Brain microvascular endothelial cell (primary cell): ENCODE data around the gene OSBP2.

ENCODE experiments used
- DNase-seq: peaks from one replicate; pipeline ENCODE4 v3.0.0-alpha.2; 2020
- H3K27ac ChIP-seq: fragments of 250-450 bp; sonication (Bioruptor Pico); 2 replicates; pipeline ENCODE4 v1.5.1; 2020; ENCODE audit warnings: mild to moderate bottlenecking, moderate library complexity
- H3K27me3 ChIP-seq: fragments of 250-450 bp; sonication (Bioruptor Pico); replicated peaks from 2 replicates; pipeline ENCODE4 v1.5.1; 2020; ENCODE audit warnings: mild to moderate bottlenecking
- H3K36me3 ChIP-seq: fragments of 250-450 bp; sonication (Bioruptor Pico); replicated peaks from 2 replicates; pipeline ENCODE4 v1.5.1; 2020; ENCODE audit warnings: mild to moderate bottlenecking
- H3K4me3 ChIP-seq: 2 replicates; pipeline ENCODE4 v1.5.1; 2011; ENCODE audit warnings: low read depth, mild to moderate bottlenecking, control low read depth, low read length, moderate library complexity
- CTCF ChIP-seq: IDR thresholded peaks from 2 replicates; pipeline ENCODE4 v1.5.1; 2011; ENCODE audit warnings: low read depth, mild to moderate bottlenecking, moderate library complexity, low read length, control low read depth, inconsistent platforms; ENCODE audit errors: missing control alignments
- in situ Hi-C: cut with HindIII; loops from 2 replicates; pipeline ENCODE4 v1.10.0; 2017; ENCODE audit warnings: low sequenced_read_pairs, low pct_ligation_motif_present

OSBP2 gene

DNA sequence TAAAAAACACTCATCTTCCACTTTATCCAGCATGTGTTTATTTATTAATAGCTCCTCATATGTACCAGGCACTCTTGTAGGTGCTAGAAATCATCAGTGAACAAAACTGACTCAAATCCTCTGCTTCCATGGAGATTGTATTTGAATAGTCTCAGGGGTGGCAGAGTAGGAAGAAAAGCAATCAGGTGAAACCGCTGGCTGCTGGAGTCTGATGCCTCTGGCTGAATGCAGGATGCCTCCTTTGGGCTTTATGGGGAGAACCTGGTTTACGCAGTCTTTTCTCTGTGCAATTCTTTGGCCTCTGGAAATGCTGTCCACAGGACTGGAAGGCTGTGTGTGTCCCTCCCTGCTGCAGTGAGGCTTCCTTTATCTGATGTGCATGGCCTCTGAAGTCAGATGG lies 12.8 kb upstream of the OSBP2 start:
- DNase-seq = no peak
- no peak for TF ChIP-seq CTCF
- H3K4me3 ChIP-seq = no peak overlapping the region
- H3K27me3 ChIP-seq = no peaks in the 10 kb centered on the region
- no peak overlapping the region for H3K27ac ChIP-seq
- H3K36me3 ChIP-seq = no peaks in the 10 kb centered on the region
- in situ Hi-C loops = no loop called here

DNA sequence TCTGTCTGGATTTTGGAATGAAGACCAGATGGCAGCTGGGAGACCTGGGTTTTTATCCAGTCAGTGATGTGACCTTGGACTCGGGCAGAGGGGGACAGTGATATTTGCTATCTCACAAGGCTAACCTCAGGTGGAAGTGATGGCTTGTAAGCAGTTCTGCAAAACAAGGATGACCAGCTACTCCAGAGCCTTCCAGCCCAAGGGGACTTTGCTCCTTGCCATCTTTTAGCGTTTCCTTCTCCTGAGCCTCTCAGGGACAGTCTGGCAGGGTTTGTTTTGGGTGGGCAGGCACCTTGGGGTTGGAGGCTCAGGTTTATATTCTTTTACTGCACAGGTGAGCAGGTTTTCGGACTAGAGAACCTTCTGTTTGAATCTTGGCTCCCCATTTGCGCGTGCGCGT lies 9.5 kb upstream of the OSBP2 start:
- TF ChIP-seq CTCF = no peak
- no peaks in the 10 kb centered on the region for H3K27me3 ChIP-seq
- no peaks in the 10 kb centered on the region for H3K36me3 ChIP-seq
- H3K4me3 ChIP-seq = no peak overlapping the region
- no peak overlapping the region for H3K27ac ChIP-seq
- DNase-seq = no peak
- in situ Hi-C loops = no loop called here

DNA sequence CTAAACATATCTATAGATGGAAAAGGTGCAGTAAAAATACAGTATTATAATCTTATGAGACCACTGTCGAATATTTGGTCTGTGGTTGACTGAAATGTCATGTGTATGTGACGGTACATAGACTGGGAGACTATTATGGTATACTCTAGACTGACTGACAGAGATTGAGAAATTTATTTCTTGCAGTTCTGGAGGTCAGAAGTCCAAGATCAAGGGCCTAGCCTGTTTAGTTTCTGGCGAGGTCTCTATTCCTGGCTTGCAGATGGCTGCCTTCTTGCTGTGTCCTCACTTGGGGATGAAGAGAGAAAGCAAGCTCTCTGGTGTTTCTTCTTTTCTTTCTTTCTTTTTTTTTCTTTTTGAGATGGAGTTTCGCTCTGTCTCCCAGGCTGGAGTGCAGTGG lies 7.3 kb upstream of the OSBP2 start:
- in situ Hi-C loops = no loop called here
- no peaks in the 10 kb centered on the region for H3K36me3 ChIP-seq
- H3K4me3 ChIP-seq = no peak overlapping the region
- H3K27me3 ChIP-seq = no peaks in the 10 kb centered on the region
- no peak for TF ChIP-seq CTCF
- no peak overlapping the region for H3K27ac ChIP-seq
- DNase-seq = no peak

DNA sequence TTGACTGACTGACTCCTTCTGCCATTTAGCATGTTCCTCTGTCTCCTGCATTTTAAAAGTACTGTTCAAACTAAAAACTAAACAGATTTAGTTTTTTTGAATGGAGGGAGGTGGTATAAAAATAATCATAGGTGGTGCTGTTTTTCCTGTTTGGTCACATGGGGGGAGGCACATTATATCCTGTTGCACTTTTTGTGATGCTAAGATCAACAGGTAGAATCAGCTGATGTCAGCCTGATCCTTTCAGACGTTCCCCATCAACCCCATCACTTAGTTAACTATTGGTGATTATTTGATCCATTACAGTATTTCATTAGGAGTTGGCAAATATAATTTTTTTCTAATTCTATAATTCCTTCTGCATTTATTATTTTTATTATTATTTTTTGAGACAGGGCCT lies 5.1 kb upstream of the OSBP2 start:
- no peak for TF ChIP-seq CTCF
- Histone ChIP-seq H3K27ac (no peak overlapping the region), H3K4me3 (no peak overlapping the region), H3K36me3 (no peaks in the 10 kb centered on the region), H3K27me3 (no peaks in the 10 kb centered on the region)
- in situ Hi-C loops = no loop called here
- no peak for DNase-seq

DNA sequence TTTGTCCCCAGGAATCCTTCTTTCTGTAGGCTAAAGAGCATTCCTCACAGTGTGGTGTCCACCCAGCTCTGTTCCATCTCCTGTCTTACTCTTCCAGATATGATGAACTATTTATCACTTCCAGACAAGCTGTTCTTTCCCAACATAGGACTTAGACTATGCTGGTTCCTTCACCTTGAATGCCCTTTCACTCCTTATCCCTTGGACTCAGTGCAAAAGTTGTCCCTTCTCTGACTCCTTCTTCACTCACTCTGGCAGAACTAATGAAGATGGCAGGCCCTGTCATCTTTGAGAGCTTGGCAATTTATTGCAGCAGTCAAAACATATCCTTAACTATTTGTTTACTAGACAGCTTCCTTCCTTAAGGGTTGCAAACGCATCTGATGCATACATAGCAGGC lies 3.5 kb upstream of the OSBP2 start:
- no peaks in the 10 kb centered on the region for H3K27me3 ChIP-seq
- in situ Hi-C loops = no loop called here
- DNase-seq = no peak
- H3K4me3 ChIP-seq = no peak overlapping the region
- no peak for TF ChIP-seq CTCF
- no peaks in the 10 kb centered on the region for H3K36me3 ChIP-seq
- no peak overlapping the region for H3K27ac ChIP-seq

DNA sequence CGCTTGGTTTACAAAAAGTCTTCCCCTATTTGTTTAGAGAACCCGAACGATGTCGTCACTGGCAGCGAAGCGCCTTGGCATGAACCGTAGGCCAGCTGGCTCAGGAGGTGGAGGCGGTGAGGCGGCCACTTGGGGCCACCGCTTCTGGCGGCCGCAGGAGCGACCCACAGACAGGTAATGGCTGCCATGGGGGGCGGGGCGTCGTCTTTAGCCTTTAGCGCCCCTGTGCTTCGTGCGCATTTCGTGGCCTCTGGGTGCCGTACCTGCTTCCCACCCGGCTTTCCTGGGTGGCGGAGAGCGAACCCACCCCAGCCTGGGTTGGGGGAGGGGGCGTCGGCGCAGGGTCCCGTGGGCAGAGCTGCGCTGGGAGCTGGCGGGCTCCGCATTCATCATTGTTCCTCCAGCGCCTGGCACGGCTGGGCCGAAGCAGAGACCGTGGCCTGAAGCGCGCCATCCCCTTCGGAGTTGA lies 469 bp upstream of the OSBP2 start:
- TF ChIP-seq CTCF = no peak
- Histone ChIP-seq H3K27ac (no peak overlapping the region), H3K36me3 (no peaks in the 10 kb centered on the region), H3K27me3 (no peaks in the 10 kb centered on the region), H3K4me3 (peak overlapping the region; percentile 57)
- in situ Hi-C loops = no loop called here
- DNase-seq = no peak
